Activated T-helper 17 cell treated with anti-CD3 and anti-CD28 coated beads, Interleukin-2, amount 50 U/mL, for 72 hours (primary cell): ENCODE results near the gene DSE. TPM values are rescaled to one million over a fixed set of nuclear protein-coding genes. Genes with fewer than 3 reads are reported as not detected.

Source experiments
- ATAC-seq: fragments of 150-1000 bp; cut with Tn5 transposase; replicated peaks from 2 replicates; pipeline ENCODE4 v1.10.0; 2021; ENCODE audit warnings: mild to moderate bottlenecking, moderate library complexity
- H3K27ac Mint-ChIP-seq: one replicate; pipeline ENCODE4 v1.8.0; 2022; ENCODE audit warnings: mixed read lengths
- H3K27me3 Mint-ChIP-seq: one replicate; pipeline ENCODE4 v1.8.0; 2022; ENCODE audit warnings: mixed read lengths
- H3K36me3 Mint-ChIP-seq: one replicate; pipeline ENCODE4 v1.8.0; 2022; ENCODE audit warnings: low read depth, mild to moderate bottlenecking, mixed read lengths
- H3K4me1 Mint-ChIP-seq: one replicate; pipeline ENCODE4 v1.8.0; 2022; ENCODE audit warnings: mixed read lengths
- H3K4me3 Mint-ChIP-seq: one replicate; pipeline ENCODE4 v1.8.0; 2022; ENCODE audit warnings: mild to moderate bottlenecking, mixed read lengths
- H3K9me3 Mint-ChIP-seq: one replicate; pipeline ENCODE4 v1.8.0; 2022; ENCODE audit warnings: mixed read lengths
- total RNA-seq, 2 donors: library from RNA; stranded (reverse); gene quantifications; one replicate each; pipeline ENCODE4 v1.2.3, GENCODE V29; 2022

Gene DSE
- total RNA-seq, 2 donors from 2014 or later = 26.0 to 28.9 TPM

- Mint-ChIP-seq H3K36me3 (no peaks in the 10 kb centered on the region), H3K9me3 (no peaks in the 10 kb centered on the region), H3K4me1 (peaks cover 18% of the 10 kb centered on the region), H3K27ac (no peak overlapping the region), H3K27me3 (peaks cover 8% of the 10 kb centered on the region), H3K4me3 (no peak overlapping the region)
- ATAC-seq = no peak
These were observed 76.3 kb downstream of the DSE start for GRCh38 chr6:116447052-116447451.

GRCh38 chr6:116447496-116448011, 76.8 kb downstream of the DSE start:
- peak; percentile 58 for ATAC-seq
- no peak overlapping the region for H3K27ac Mint-ChIP-seq
- peaks cover 8% of the 10 kb centered on the region for H3K27me3 Mint-ChIP-seq

GRCh38 chr6:116449565-116449964, 78.8 kb downstream of the DSE start:
- Mint-ChIP-seq H3K9me3 (no peaks in the 10 kb centered on the region), H3K36me3 (no peaks in the 10 kb centered on the region), H3K27me3 (peaks cover 16% of the 10 kb centered on the region), H3K4me1 (peaks cover 14% of the 10 kb centered on the region), H3K27ac (no peak overlapping the region), H3K4me3 (no peak overlapping the region)
- ATAC-seq = no peak

More at GRCh38 chr6:116447496-116448011, 76.8 kb downstream of the DSE start:
- no peaks in the 10 kb centered on the region for H3K36me3 Mint-ChIP-seq
- no peaks in the 10 kb centered on the region for H3K9me3 Mint-ChIP-seq
- peaks cover 18% of the 10 kb centered on the region for H3K4me1 Mint-ChIP-seq
- no peak overlapping the region for H3K4me3 Mint-ChIP-seq

GRCh38 chr6:116450185-116450710, 79.5 kb downstream of the DSE start:
- Mint-ChIP-seq H3K27me3 (peaks cover 16% of the 10 kb centered on the region), H3K36me3 (no peaks in the 10 kb centered on the region), H3K27ac (no peak overlapping the region), H3K4me1 (peaks cover 14% of the 10 kb centered on the region), H3K4me3 (no peak overlapping the region), H3K9me3 (no peaks in the 10 kb centered on the region)
- no peak for ATAC-seq

GRCh38 chr6:116450769-116451740, 80.3 kb downstream of the DSE start:
- no peak overlapping the region for H3K27ac Mint-ChIP-seq
- peak; percentile 75 for ATAC-seq

GRCh38 chr6:116451916-116452315, 81.2 kb downstream of the DSE start:
- Mint-ChIP-seq H3K27ac (no peak overlapping the region), H3K9me3 (no peaks in the 10 kb centered on the region), H3K27me3 (peaks cover 16% of the 10 kb centered on the region), H3K4me3 (no peak overlapping the region), H3K36me3 (no peaks in the 10 kb centered on the region), H3K4me1 (peaks cover 14% of the 10 kb centered on the region)
- ATAC-seq = no peak

More at GRCh38 chr6:116450769-116451740, 80.3 kb downstream of the DSE start:
- peaks cover 16% of the 10 kb centered on the region for H3K27me3 Mint-ChIP-seq
- H3K36me3 Mint-ChIP-seq = no peaks in the 10 kb centered on the region
- H3K4me1 Mint-ChIP-seq = peaks cover 14% of the 10 kb centered on the region
- no peak overlapping the region for H3K4me3 Mint-ChIP-seq
- no peaks in the 10 kb centered on the region for H3K9me3 Mint-ChIP-seq

- H3K27me3 Mint-ChIP-seq = peaks cover 16% of the 10 kb centered on the region
- H3K36me3 Mint-ChIP-seq = no peaks in the 10 kb centered on the region
- no peaks in the 10 kb centered on the region for H3K9me3 Mint-ChIP-seq
- H3K4me3 Mint-ChIP-seq = no peak overlapping the region
- H3K27ac Mint-ChIP-seq = no peak overlapping the region
- peaks cover 13% of the 10 kb centered on the region for H3K4me1 Mint-ChIP-seq
- ATAC-seq = no peak
These were observed 81.8 kb downstream of the DSE start for GRCh38 chr6:116452531-116452930.

- H3K27me3 Mint-ChIP-seq = peaks cover 11% of the 10 kb centered on the region
These were observed 85.4 kb downstream of the DSE start for GRCh38 chr6:116456106-116456505.

GRCh38 chr6:116456927-116457326, 86.2 kb downstream of the DSE start:
- Mint-ChIP-seq H3K4me3 (no peak overlapping the region), H3K27ac (no peak overlapping the region), H3K4me1 (peaks cover 7% of the 10 kb centered on the region), H3K27me3 (peaks cover 15% of the 10 kb centered on the region), H3K9me3 (no peaks in the 10 kb centered on the region), H3K36me3 (no peaks in the 10 kb centered on the region)
- no peak for ATAC-seq

More at GRCh38 chr6:116456106-116456505, 85.4 kb downstream of the DSE start:
- no peak overlapping the region for H3K4me3 Mint-ChIP-seq
- H3K9me3 Mint-ChIP-seq = no peaks in the 10 kb centered on the region
- H3K27ac Mint-ChIP-seq = no peak overlapping the region
- ATAC-seq = no peak
- H3K4me1 Mint-ChIP-seq = peaks cover 5% of the 10 kb centered on the region
- H3K36me3 Mint-ChIP-seq = no peaks in the 10 kb centered on the region

- H3K27me3 Mint-ChIP-seq = peaks cover 13% of the 10 kb centered on the region
- no peaks in the 10 kb centered on the region for H3K9me3 Mint-ChIP-seq
- H3K4me3 Mint-ChIP-seq = no peak overlapping the region
- no peak for ATAC-seq
- peaks cover 7% of the 10 kb centered on the region for H3K4me1 Mint-ChIP-seq
- H3K36me3 Mint-ChIP-seq = no peaks in the 10 kb centered on the region
- no peak overlapping the region for H3K27ac Mint-ChIP-seq
These were observed 87.5 kb downstream of the DSE start for GRCh38 chr6:116458264-116458663.

- peaks cover 12% of the 10 kb centered on the region for H3K4me1 Mint-ChIP-seq
- no peaks in the 10 kb centered on the region for H3K9me3 Mint-ChIP-seq
- H3K27ac Mint-ChIP-seq = no peak overlapping the region
- H3K27me3 Mint-ChIP-seq = peaks cover 7% of the 10 kb centered on the region
- no peaks in the 10 kb centered on the region for H3K36me3 Mint-ChIP-seq
- H3K4me3 Mint-ChIP-seq = no peak overlapping the region
- no peak for ATAC-seq
These were observed 89.2 kb downstream of the DSE start for GRCh38 chr6:116459927-116460326.

- H3K27ac Mint-ChIP-seq = peak within 1 kb of the TSS; percentile 80
- no peaks in the 10 kb centered on the region for H3K9me3 Mint-ChIP-seq
- no peaks in the 10 kb centered on the region for H3K36me3 Mint-ChIP-seq
- no peak for ATAC-seq
- H3K4me1 Mint-ChIP-seq = peaks cover 12% of the 10 kb centered on the region
- peak within 1 kb of the TSS; percentile 80 for H3K4me3 Mint-ChIP-seq
- H3K27me3 Mint-ChIP-seq = peaks cover 7% of the 10 kb centered on the region
These were observed 90.7 kb downstream of the DSE start, which contains the start of gene CALHM6 for GRCh38 chr6:116461331-116461931. CALHM6 (plus strand) TSS chr6:116461375; CDS start chr6:116461930, 555 bp downstream.

GRCh38 chr6:116461932-116462885, 91.5 kb downstream of the DSE start:
- ATAC-seq = peak; percentile 93
- peak overlapping the region; percentile 80 for H3K27ac Mint-ChIP-seq
- no peaks in the 10 kb centered on the region for H3K36me3 Mint-ChIP-seq
- peaks cover 12% of the 10 kb centered on the region for H3K4me1 Mint-ChIP-seq
- peaks cover 7% of the 10 kb centered on the region for H3K27me3 Mint-ChIP-seq
- H3K4me3 Mint-ChIP-seq = peak overlapping the region; percentile 80
- H3K9me3 Mint-ChIP-seq = no peaks in the 10 kb centered on the region
